ENCODE measurements around the gene TRIM41.

- TF ChIP-seq CTCF (IDR thresholded peaks at IDR 0.05; ENCODE audit: poor library complexity, severe bottlenecking) (no peak), POLR2AphosphoS5 (IDR thresholded peaks at IDR 0.05) (no peak), EZH2 (IDR thresholded peaks at IDR 0.05; ENCODE audit: borderline replicate concordance, insufficient read depth, low read length, poor library complexity, severe bottlenecking) (no peak), REST (IDR thresholded peaks at IDR 0.05; ENCODE audit: borderline replicate concordance) (no peak), SMC3 (conservative IDR thresholded peaks at IDR 0.05; ENCODE audit: poor library complexity) (no peak), EP300 (conservative IDR thresholded peaks at IDR 0.05; ENCODE audit: poor library complexity, severe bottlenecking) (no peak), MXI1 (conservative IDR thresholded peaks at IDR 0.05; ENCODE audit: poor library complexity, severe bottlenecking) (no peak)
Measured at GRCh38 chr5:181203777-181204112, 19.3 kb upstream of the TRIM41 start.

Measured in neural cell (in vitro differentiated cells).